ENCODE results near the gene PPP6R2. TPM values are rescaled to one million over a fixed set of nuclear protein-coding genes. Genes with fewer than 3 reads are reported as not detected.

The PPP6R2 gene
- total RNA-seq, 1 donor: 61.2 TPM

- H2AFZ ChIP-seq (ENCODE audit: low read length): no peak overlapping the region
- H3K27me3 ChIP-seq (ENCODE audit: insufficient read depth, low read length): no peaks in the 10 kb centered on the region
- H4K20me1 ChIP-seq (ENCODE audit: insufficient read depth, low read length): peaks cover 3% of the 10 kb centered on the region
- DNase-seq (ENCODE audit: insufficient read length, low spot score, missing footprints): peak; percentile 50
- no peak overlapping the region for H3K4me3 ChIP-seq (ENCODE audit: insufficient read depth, low read length)
- no peaks in the 10 kb centered on the region for H3K9me3 ChIP-seq (ENCODE audit: low read depth, low read length)
- H3K27ac ChIP-seq (ENCODE audit: low read depth, low read length): no peak overlapping the region
- H3K4me1 ChIP-seq (ENCODE audit: insufficient read depth, low read length): no peaks in the 10 kb centered on the region
- peaks cover 86% of the 10 kb centered on the region for H3K36me3 ChIP-seq (ENCODE audit: insufficient read depth, low read length)
- H3K79me2 ChIP-seq (ENCODE audit: insufficient read depth, low read length): no peaks in the 10 kb centered on the region
- TF ChIP-seq, protein P1, sequence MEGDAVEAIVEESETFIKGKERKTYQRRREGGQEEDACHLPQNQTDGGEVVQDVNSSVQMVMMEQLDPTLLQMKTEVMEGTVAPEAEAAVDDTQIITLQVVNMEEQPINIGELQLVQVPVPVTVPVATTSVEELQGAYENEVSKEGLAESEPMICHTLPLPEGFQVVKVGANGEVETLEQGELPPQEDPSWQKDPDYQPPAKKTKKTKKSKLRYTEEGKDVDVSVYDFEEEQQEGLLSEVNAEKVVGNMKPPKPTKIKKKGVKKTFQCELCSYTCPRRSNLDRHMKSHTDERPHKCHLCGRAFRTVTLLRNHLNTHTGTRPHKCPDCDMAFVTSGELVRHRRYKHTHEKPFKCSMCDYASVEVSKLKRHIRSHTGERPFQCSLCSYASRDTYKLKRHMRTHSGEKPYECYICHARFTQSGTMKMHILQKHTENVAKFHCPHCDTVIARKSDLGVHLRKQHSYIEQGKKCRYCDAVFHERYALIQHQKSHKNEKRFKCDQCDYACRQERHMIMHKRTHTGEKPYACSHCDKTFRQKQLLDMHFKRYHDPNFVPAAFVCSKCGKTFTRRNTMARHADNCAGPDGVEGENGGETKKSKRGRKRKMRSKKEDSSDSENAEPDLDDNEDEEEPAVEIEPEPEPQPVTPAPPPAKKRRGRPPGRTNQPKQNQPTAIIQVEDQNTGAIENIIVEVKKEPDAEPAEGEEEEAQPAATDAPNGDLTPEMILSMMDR (IDR thresholded peaks at IDR 0.05; ENCODE audit: extremely low read depth, low read depth, low read length): no peak
- H3K4me2 ChIP-seq (ENCODE audit: insufficient read depth, low read length): no peak overlapping the region
Observed at GRCh38 chr22:50418624-50419023, 75.5 kb downstream of the PPP6R2 start.

- no peak overlapping the region for H3K4me3 ChIP-seq (ENCODE audit: insufficient read depth, low read length)
- H3K36me3 ChIP-seq (ENCODE audit: insufficient read depth, low read length): peaks cover 85% of the 10 kb centered on the region
- no peak overlapping the region for H3K4me2 ChIP-seq (ENCODE audit: insufficient read depth, low read length)
- H4K20me1 ChIP-seq (ENCODE audit: insufficient read depth, low read length): peaks cover 3% of the 10 kb centered on the region
- no peaks in the 10 kb centered on the region for H3K9me3 ChIP-seq (ENCODE audit: low read depth, low read length)
- no peak overlapping the region for H2AFZ ChIP-seq (ENCODE audit: low read length)
- TF ChIP-seq, protein P1 (IDR thresholded peaks at IDR 0.05; ENCODE audit: extremely low read depth, low read depth, low read length): no peak
- no peaks in the 10 kb centered on the region for H3K79me2 ChIP-seq (ENCODE audit: insufficient read depth, low read length)
- DNase-seq (ENCODE audit: insufficient read length, low spot score, missing footprints): peak; percentile 43
- no peaks in the 10 kb centered on the region for H3K4me1 ChIP-seq (ENCODE audit: insufficient read depth, low read length)
- no peak overlapping the region for H3K27ac ChIP-seq (ENCODE audit: low read depth, low read length)
- H3K27me3 ChIP-seq (ENCODE audit: insufficient read depth, low read length): no peaks in the 10 kb centered on the region
Observed at GRCh38 chr22:50419116-50419515, 76.0 kb downstream of the PPP6R2 start.

DNA sequence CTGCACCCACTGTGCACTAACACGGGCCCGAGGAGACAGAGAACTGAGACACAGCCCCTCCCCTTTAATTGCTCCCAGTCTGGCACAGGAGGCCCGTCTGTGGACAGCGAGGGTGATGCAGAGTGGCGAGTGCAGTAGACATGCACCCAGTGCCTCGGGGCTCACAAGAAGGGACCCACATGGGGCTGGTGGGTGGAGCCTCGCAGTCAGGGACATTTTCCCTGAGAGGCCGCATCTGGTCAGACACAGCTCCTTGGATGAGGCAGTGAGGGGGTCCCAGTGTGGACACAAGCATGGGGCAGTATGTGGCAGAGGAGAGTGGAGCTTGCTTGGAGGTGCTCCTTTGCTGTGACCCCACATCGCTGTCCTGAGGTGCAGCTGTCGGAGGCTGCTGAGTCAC is 76.9 kb downstream of the PPP6R2 start:
- Histone ChIP-seq H4K20me1 (ENCODE audit: insufficient read depth, low read length) (peaks cover 5% of the 10 kb centered on the region), H3K9me3 (ENCODE audit: low read depth, low read length) (no peaks in the 10 kb centered on the region), H3K4me2 (ENCODE audit: insufficient read depth, low read length) (no peak overlapping the region), H3K27ac (ENCODE audit: low read depth, low read length) (no peak overlapping the region), H2AFZ (ENCODE audit: low read length) (no peak overlapping the region), H3K79me2 (ENCODE audit: insufficient read depth, low read length) (no peaks in the 10 kb centered on the region), H3K27me3 (ENCODE audit: insufficient read depth, low read length) (no peaks in the 10 kb centered on the region), H3K4me3 (ENCODE audit: insufficient read depth, low read length) (no peak overlapping the region), H3K36me3 (ENCODE audit: insufficient read depth, low read length) (peaks cover 85% of the 10 kb centered on the region), H3K4me1 (ENCODE audit: insufficient read depth, low read length) (no peaks in the 10 kb centered on the region)
- TF ChIP-seq, protein P1 (IDR thresholded peaks at IDR 0.05; ENCODE audit: extremely low read depth, low read depth, low read length): no peak
- DNase-seq (ENCODE audit: insufficient read length, low spot score, missing footprints): peak; percentile 72

DNA sequence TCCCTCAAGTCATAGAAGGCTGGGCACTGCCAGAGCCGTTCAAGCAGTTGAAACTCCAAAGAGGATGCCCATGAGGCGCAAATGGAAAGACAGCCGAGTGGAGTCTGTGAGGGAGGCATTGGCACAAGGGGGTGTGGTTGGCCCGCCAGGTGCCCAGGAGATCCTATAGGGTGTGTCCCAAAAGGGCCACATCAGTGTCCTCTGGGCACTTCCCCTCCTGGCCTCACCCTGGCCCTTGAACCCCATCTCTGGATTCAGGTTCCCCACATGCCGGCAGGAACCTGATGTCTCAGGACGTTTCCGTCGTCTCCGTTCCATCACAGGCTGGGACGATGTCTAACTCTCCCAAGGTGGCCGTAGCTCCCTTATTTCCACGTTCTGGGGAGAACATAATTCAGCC is 77.5 kb downstream of the PPP6R2 start:
- no peak overlapping the region for H3K27ac ChIP-seq (ENCODE audit: low read depth, low read length)
- H4K20me1 ChIP-seq (ENCODE audit: insufficient read depth, low read length): peaks cover 6% of the 10 kb centered on the region
- no peaks in the 10 kb centered on the region for H3K27me3 ChIP-seq (ENCODE audit: insufficient read depth, low read length)
- TF ChIP-seq, protein P1 (IDR thresholded peaks at IDR 0.05; ENCODE audit: extremely low read depth, low read depth, low read length): no peak
- H3K79me2 ChIP-seq (ENCODE audit: insufficient read depth, low read length): no peaks in the 10 kb centered on the region
- no peaks in the 10 kb centered on the region for H3K9me3 ChIP-seq (ENCODE audit: low read depth, low read length)
- peak; percentile 31 for DNase-seq (ENCODE audit: insufficient read length, low spot score, missing footprints)
- peaks cover 84% of the 10 kb centered on the region for H3K36me3 ChIP-seq (ENCODE audit: insufficient read depth, low read length)
- no peaks in the 10 kb centered on the region for H3K4me1 ChIP-seq (ENCODE audit: insufficient read depth, low read length)
- H3K4me3 ChIP-seq (ENCODE audit: insufficient read depth, low read length): no peak overlapping the region
- H2AFZ ChIP-seq (ENCODE audit: low read length): no peak overlapping the region
- H3K4me2 ChIP-seq (ENCODE audit: insufficient read depth, low read length): no peak overlapping the region
